CD4-positive, alpha-beta T cell treated with Interleukin-15 for 4 hours (primary cell): Measurements from ENCODE around the gene PCGF5.
"Not testable (repeated sequence)": the region's sequence is repeated elsewhere in the genome, so short reads cannot be mapped to it uniquely, and the experiment has no call there.

Experiments
- DNase-seq: peaks from one replicate; pipeline ENCODE4 v3.0.0-alpha.2; 2020; ENCODE audit warnings: low spot score

The PCGF5 gene

GRCh38 chr10:91220194-91220953, at the start of gene PCGF5:
PCGF5 (plus strand) TSS chr10:91220663; CDS start chr10:91222872, 2,209 bp downstream.
- DNase-seq = peak; percentile 94

- no peak for DNase-seq
Observed at GRCh38 chr10:91171485-91171884, 49.0 kb upstream of the PCGF5 start.

- DNase-seq = no peak
Observed at GRCh38 chr10:91172348-91172747, 48.1 kb upstream of the PCGF5 start.

GRCh38 chr10:91185239-91185875, 35.1 kb upstream of the PCGF5 start:
- no peak for DNase-seq

- DNase-seq = no peak
Observed at GRCh38 chr10:91187156-91187555, 33.3 kb upstream of the PCGF5 start.

- not testable (repeated sequence) for DNase-seq
Observed at GRCh38 chr10:91188010-91188409, 32.5 kb upstream of the PCGF5 start.

GRCh38 chr10:91188889-91189288, 31.6 kb upstream of the PCGF5 start:
- no peak for DNase-seq

GRCh38 chr10:91190388-91190870, 30.0 kb upstream of the PCGF5 start:
- DNase-seq = no peak

GRCh38 chr10:91190876-91191583, 29.4 kb upstream of the PCGF5 start:
- peak; percentile 19 for DNase-seq

GRCh38 chr10:91191584-91191919, 28.9 kb upstream of the PCGF5 start:
- no peak for DNase-seq

- peak; percentile 44 for DNase-seq
Observed at GRCh38 chr10:91194497-91195179, 25.8 kb upstream of the PCGF5 start.

- DNase-seq = no peak
Observed at GRCh38 chr10:91196268-91197048, 24.0 kb upstream of the PCGF5 start.

- no peak for DNase-seq
Observed at GRCh38 chr10:91197127-91197526, 23.3 kb upstream of the PCGF5 start.

- DNase-seq = peak; percentile 41
Observed at GRCh38 chr10:91198781-91199180, 21.7 kb upstream of the PCGF5 start.

- no peak for DNase-seq
Observed at GRCh38 chr10:91200314-91201212, 19.9 kb upstream of the PCGF5 start.

GRCh38 chr10:91201213-91201996, 19.1 kb upstream of the PCGF5 start:
- peak; percentile 82 for DNase-seq

- no peak for DNase-seq
Observed at GRCh38 chr10:91206427-91206826, 14.0 kb upstream of the PCGF5 start.

GRCh38 chr10:91206837-91207474, 13.5 kb upstream of the PCGF5 start:
- no peak for DNase-seq

GRCh38 chr10:91208642-91209041, 11.8 kb upstream of the PCGF5 start:
- DNase-seq = no peak
